GM18873 (cell line): ENCODE data around the gene FXN.
A peak's percentile ranks its signal among the peaks of the same experiment; 100 is the strongest.
"Not testable (repeated sequence)": the region's sequence is repeated elsewhere in the genome, so short reads cannot be mapped to it uniquely, and the experiment has no call there.

Source experiments
- ATAC-seq: cut with Tn5 transposase; IDR thresholded peaks from one replicate; pipeline ENCODE4 v1.9.1; 2021; ENCODE audit warnings: mild to moderate bottlenecking, moderate library complexity, moderate number of reproducible peaks; ENCODE audit not compliant: unreplicated experiment, low FRiP score

FXN gene

GRCh38 chr9:69035438-69036308, at the start of gene FXN:
Gene FXN (plus strand): TSS chr9:69035752. CDS start chr9:69035783, 31 bp downstream.
- peak; percentile 81 for ATAC-seq

- not testable (repeated sequence) for ATAC-seq
Measured at GRCh38 chr9:68986949-68987348, 48.6 kb upstream of the FXN start.

- ATAC-seq, result no peak
Measured at GRCh38 chr9:68991457-68991856, 44.1 kb upstream of the FXN start.

- no peak for ATAC-seq
Measured at GRCh38 chr9:68995776-68996175, 39.8 kb upstream of the FXN start.

GRCh38 chr9:68996462-68996861, 39.1 kb upstream of the FXN start:
- ATAC-seq, result no peak

DNA sequence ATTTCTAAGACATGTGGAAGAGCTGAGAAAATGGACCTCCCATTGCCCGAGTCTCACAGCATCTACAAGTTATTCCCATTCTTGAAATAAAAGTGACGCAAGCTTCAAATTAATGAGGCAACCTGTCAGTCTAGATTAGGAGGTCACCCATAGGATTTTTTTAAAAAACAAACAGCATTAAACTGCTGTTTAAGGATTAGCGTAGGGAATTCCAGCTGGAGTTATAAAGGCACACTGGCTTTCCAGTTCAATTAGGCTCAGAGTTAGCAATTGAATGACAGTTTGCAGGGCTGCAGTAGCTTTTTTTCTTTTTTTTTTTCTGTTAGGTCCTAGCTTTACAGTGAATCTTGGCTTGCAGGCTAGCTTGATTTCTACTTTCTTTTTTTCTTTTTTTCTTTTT, 37.9 kb upstream of the FXN start:
- ATAC-seq, result no peak

DNA sequence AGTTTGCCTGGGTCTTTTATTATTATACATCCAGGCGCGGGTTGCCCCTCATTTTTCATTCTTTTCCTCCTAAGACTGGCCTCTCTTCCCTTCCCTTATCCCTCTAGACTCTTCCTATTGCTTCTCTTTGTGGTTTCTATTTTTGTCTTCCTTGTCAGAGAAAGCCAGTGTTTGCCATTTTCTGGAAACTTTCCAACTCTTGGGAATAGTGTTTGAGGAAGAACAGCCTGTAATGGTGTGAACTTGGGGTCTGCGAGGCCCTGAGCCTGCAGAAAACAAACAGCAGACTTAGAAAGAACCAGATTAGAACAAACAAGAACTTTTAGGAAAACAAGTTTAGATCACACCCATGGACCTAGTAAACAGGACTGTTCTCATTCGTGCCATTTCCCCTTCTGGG, 37.2 kb upstream of the FXN start:
- ATAC-seq, result no peak

GRCh38 chr9:68998812-68999211, 36.7 kb upstream of the FXN start:
- ATAC-seq, result no peak

DNA sequence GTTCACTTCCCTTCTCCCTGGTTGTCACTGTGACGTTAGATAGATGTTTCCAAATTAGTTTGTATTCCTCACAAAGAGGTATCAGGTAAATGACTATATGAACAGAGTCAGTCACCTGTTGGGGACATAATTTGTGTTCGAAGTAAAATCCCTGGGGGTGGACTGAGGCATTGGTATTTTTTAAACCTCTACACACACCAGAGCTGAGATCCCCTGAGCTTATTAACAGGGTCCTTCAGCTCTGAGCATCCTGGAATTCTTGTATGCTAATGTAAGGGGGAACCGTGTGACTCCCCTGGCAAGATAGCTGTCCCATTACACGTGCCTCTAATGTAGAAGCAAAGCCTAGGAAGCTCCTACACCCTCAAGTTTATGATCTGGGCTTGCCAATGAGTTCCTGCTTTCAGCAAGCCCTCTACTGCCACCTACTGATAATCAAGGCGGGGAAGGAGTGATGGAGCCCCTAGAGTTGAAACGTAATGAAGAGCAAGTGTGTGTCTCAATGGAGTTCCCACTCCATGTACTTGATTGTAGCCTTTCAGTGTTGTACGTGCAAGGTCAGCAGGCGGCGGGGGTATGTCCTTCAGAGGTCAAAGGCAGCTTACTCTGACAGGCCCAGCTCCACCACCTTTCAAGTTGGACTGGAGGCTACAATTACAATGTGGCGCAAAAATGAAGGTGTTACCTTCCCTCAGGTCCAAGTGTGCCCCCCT, 36.0 kb upstream of the FXN start:
- peak; percentile 64 for ATAC-seq

DNA sequence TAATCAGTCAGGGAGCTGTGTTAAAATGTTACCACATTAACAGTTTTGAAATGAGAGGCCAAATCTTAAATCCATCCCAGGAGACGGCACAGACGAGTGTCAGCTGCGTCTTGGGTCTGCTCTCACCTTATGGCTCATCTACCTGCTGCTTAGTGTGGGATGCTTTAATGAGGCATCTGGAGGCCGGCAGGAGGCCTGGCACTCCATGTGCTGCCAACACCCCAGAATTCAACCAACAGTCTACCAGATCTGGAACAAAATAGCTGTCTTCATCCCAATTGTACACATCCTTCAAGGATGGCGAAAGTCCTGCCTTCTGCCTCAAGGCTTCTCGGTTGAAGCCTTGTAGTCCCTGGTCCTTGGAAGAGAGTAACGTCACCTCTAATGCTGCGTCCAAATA, 33.6 kb upstream of the FXN start:
- ATAC-seq, result no peak

DNA sequence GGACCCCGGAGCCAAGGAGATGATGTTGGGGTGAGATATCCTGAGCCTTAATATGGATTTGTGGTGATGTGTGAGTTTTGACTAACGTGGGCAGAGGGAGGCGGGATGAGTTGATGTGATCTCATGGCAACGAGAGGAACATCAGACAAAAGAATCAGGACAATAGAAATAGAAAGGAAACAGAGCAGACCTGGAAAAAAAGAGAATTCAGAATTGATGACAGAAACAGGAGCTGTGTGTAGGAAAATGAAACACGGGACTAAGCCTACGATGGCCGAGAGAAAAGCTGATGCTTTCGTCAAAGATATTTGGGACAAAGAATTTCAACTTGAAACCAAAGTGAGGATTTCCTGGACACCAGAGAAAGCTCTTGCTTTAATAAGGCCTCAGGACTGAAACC, 32.5 kb upstream of the FXN start:
- no peak for ATAC-seq

- no peak for ATAC-seq
Measured at GRCh38 chr9:69004836-69005235, 30.7 kb upstream of the FXN start.

GRCh38 chr9:69009708-69010107, 25.8 kb upstream of the FXN start:
- no peak for ATAC-seq

- ATAC-seq, result no peak
Measured at GRCh38 chr9:69012696-69013381, 22.7 kb upstream of the FXN start.

DNA sequence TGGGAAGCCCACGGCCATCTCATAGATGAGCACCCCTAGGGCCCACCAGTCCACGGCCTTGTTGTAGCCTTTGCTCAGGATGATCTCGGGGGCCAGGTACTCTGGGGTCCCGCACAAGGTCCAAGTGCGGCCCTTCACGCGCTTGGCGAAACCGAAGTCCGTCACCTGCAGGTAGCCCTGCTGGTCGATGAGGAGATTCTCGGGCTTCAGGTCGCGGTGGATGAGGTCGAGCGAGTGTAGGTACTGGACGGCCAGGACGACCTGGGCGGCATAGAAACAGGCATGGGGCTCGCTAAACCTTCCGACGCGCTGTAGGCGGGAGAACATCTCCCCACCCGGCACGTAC, 22.2 kb upstream of the FXN start:
- ATAC-seq, result no peak

- no peak for ATAC-seq
Measured at GRCh38 chr9:69014013-69014412, 21.5 kb upstream of the FXN start, which contains the start of gene PRKACG. Gene PRKACG (minus strand): TSS chr9:69014113. CDS start chr9:69014092, 21 bp downstream.

GRCh38 chr9:69016191-69017096, 19.1 kb upstream of the FXN start:
- ATAC-seq, result no peak

DNA sequence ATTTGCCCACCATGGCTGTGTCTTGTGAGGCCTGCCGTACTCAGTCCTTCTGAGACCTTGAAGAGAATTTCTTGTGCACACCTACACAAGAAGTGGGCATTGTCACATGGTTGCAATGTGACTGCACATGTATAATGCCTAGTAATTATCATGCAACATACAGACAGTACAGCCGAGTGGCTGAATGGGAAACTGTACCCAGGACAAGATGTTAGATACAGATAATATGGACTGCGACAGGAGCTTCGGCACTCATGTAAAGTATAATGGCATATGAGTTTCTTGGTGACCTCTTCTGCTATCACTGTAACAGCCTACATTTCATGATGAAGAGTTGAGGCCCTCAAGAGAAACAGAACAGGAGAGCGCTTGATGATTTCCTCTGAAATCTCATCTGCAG, 16.8 kb upstream of the FXN start:
- no peak for ATAC-seq

GRCh38 chr9:69019808-69020207, 15.7 kb upstream of the FXN start:
- no peak for ATAC-seq
